NCI-H146 treated with DMSO at 0.1 percent for 48 hours (cell line): ENCODE measurements around the gene SPAG16.
"Not testable (repeated sequence)": the region's sequence is repeated elsewhere in the genome, so short reads cannot be mapped to it uniquely, and the experiment has no call there.

Experiments used
- DNase-seq: peaks from one replicate; lab custom pipeline; 2025; ENCODE audit not compliant: unreplicated experiment; lab: John Stamatoyannopoulos, UW

SPAG16 gene

DNA sequence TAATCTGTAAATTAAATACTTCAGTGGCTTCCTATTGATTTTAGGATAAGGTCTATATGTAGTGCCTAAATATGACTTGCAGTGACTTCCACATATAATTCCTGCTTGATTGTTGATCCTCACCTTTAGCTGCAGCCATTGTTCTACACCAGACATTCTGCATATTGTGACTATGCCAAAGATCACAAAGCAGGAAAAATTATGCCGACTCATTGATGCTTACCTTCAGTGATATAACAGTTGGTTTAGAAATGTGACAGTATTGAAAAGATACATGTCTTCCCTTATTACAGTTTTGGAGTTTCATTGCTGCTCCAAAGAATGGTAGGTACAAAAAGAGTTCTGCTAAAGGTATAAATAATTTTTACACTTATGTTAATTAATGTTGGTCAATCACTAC lies 12.3 kb upstream of the SPAG16 start:
- DNase-seq = no peak

DNA sequence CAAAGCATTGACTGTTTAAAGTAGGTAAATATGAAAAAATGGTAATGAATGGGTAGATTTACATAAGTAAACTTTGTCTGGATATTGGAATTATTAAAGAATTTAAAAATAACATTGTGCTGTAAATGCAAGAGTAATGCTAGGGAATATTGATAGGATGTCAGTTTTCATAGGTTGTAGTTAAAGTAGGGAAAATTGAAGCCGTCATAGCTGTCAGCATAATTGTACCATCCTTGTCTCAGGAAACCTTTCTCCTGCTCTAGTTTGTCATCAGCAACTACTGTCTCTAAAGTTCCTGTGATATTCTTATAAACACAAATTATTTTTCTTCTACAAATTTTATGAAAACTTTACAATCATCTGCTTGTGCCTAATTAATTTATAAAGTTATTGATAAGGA lies 10.1 kb upstream of the SPAG16 start:
- DNase-seq = no peak

DNA sequence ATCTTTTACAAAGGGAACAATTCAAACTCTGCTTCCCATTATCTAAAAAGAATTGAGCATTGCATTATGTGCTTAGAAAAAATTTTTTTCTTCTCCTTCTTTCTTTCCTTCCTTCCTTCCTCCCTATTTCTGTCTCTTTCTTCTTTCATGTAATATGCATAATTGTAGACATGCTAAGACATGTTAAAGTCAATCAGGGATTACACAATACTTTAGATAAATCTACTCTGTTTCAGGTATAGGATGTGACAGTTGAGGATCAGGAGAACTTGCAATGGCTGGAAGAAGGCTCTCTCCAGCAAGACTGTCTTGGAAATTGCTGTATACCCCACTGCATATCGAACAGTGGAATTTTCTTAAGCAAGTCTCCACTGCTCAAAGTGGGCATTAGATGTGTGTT lies 9.0 kb upstream of the SPAG16 start:
- DNase-seq = no peak

DNA sequence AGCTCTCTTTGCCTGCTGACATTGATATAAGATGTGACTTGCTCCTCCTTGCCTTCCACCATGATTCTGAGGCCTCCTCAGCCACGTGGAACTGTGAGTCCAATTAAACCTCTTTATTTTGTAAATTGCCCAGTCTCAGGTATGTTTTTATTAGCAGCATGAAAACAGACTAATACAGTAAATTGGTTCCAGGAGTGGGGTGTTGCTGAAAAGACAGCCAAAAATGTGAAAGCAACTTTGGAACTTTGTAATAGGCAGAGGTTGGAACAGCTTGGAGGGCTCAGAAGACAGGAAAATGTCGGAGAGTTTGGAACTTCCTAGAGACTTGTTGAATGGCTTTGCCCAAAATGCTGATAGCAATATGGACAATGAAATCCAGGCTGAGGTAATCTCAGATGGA lies 7.1 kb upstream of the SPAG16 start:
- DNase-seq = not testable (repeated sequence)

DNA sequence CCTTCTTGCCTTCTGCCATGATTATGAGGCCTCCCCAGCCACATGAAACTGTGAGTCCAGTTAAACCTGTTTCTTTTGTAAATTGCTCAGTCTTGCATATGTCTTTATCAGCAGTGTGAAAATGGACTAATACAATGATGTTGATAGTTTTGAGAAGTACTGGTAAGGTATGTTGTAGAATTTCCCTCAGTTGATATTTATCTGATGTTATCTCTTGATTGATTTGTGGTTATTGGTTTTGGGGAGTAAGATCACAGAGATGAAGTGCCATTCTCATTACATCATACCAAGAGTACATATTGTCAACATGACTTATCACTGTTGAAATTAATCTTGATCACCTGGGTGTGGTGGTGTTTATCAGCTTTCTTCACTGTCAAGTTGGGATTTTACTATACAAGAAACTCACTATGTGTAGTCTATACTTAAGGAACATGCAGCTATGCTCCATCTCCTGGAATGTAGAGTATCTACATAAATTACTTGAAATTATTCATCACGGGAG lies 5.1 kb upstream of the SPAG16 start:
- no peak for DNase-seq

DNA sequence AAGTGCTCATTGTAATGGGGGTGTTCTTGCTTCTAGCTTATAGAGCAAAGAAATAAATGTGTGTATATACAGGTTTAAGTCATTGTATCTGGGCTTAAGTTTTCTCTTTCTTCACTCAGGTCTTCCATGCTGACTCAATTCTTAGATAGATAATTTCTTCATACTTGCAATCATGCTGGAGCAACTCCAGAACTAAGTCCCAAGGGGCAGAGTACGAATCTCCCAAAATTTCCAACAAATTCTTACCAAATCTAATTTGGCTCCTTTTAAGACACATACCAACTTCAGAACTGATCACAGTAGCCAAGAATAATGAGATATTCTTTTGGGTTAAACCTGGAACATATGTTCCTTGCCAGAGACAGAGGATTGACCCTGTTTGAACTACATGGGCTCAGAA lies 4.3 kb upstream of the SPAG16 start:
- DNase-seq = no peak

DNA sequence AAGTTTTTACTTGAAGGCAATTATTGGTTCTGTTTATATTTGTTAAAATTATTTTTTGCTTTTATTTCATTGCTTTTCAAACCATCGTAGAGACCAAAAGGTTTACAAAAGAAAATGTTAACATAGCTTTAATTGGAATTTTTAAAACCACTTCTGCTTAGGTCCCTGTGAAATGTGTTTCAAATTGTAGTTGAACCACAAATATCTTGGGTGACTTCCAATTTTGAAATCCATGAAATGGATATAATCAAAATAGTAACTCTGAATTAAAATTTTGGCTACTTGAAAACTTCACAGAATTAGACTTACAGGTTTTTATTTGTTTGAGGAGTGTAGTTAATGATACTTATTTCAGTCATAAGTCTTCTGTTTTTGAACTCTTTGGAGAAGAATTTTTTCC lies 3.1 kb upstream of the SPAG16 start:
- no peak for DNase-seq

DNA sequence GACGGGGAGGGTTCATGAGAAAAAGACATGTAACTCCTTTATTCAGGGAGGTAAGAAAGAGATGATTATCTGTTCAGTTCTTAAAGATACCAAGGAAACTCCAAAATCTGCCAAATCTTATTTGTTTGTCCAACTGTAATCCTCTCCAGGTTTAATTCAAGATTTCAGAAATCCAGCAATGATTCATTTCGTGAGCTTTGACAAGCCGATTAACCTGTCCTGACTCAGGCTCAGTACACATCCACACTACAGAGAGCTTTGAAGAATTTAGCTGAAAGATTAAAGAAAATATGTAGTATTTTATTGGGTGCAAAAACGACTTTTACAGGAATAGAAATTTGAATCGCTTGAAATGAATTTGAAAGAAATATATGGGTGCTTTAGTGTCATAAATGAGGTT lies 1.1 kb downstream of the SPAG16 start:
- no peak for DNase-seq

DNA sequence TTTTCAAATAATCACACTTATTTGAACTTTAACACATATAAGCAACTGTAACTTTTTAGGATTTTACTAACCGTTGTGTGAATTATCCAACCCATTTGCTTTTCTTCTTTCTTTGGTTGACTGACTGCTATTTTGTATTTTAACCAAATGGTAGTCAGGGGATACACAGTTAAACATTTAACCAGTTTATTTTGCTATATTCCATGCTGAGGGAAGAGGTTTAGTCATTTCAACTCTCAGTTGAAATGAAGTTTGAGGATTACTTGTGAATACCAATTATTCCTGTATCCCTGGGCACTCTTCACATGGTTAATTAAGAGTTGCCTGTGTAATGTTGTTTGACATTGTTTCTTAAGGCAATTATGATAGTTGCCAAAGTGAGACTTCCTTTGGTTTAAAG lies 1.9 kb downstream of the SPAG16 start:
- DNase-seq = no peak

DNA sequence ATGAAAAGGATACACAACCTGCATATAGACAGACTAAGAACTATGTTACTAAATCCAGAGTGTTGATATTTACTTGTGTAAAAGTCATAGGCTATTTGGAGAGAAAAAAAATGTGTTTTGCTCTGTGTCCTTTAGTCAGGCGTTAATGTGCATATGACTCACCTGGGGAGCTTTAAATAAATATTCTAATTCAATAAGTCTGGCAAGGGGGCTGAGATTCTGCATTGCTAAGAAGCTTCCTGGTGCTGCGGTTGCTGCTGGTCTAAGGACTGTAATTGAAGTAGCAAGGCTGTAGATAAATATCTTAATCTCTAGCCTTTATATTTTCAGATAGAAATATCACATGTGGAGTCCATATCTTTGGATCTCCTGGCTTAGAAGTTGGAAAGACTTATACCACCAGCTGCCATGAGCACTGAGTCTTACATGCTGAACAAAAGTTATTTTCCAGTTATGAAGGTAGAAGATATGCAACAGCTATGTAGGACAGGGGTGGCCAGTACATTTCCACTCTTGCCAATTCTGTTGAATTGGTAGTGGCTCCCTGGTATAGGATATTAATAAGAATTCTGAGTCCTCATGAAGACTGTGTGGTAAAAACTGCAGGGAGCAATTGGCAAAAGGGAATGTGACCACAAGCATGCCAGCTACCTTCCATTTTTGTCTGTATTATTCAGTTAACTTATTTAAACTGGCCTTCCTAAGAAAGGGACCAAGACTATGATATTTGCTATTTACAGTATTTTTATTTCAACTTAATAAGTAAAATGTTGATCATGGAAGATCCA lies 4.8 kb downstream of the SPAG16 start:
- DNase-seq = no peak

DNA sequence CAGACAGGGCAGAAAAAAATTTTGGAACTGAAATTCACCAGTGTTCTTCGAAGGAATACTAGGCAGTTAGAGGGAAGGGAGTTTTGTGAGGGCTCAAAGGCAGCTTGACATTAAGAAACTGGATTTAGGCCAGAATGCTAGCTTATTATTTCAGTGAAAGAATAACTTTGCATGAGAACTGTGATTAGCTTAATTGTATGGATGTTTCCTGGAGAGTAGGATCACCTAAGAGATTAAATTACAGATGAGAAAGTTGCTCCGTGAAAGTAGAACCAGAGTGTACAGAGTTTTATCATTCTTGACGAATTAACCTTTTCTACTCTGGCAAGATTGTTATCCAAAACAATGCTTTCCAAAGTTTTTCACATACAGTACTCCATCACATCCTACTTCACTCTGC lies 6.2 kb downstream of the SPAG16 start:
- no peak for DNase-seq

DNA sequence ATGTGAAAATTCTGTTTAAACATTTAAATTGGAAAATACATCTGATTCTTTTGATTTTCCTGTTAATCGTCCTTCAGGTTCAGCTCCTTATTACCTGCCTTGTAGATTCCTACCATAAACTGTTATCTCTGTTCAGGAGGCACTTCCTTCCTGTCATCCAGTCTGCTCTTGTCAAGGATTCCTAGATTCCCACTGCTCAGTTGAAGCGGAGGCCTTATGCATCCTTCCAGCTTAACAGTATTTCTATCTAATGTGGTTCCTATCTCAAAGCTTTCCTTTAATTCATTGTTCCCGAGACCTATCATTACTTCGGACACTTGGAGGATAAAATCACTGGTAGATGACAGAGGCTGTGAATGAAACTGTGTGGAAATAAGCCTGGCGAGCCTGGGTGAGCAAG lies 12.0 kb downstream of the SPAG16 start:
- DNase-seq = no peak

DNA sequence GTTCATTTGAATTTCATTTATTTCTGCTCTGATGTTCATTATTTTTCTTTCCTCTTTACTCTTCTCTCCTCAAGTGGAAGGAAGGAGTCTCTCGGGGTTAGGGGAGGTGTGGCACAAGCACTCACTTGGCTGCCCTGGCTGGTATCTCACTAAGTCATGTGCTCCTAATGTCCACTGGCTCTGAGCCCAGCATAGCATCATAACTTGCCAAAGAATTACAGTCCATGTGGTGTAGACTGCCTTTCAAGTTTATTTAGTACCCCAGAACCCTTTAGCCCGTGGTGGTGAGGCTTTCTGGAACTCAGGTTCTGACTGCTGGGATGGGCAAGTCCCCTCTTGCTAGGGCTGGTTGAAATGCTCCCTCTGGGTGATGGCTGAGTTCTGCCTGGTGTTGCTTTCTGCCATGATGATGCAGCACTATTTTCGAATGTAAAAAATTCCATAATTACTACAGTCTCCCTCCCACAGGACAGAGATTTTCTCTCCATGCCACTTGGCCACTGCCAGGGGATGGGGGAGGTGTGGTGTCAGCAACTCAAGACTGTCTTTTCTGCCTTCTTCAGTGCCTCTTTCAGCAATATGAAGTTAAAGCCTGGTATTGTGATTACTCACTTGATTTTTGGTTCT lies 22.2 kb downstream of the SPAG16 start:
- DNase-seq = no peak

DNA sequence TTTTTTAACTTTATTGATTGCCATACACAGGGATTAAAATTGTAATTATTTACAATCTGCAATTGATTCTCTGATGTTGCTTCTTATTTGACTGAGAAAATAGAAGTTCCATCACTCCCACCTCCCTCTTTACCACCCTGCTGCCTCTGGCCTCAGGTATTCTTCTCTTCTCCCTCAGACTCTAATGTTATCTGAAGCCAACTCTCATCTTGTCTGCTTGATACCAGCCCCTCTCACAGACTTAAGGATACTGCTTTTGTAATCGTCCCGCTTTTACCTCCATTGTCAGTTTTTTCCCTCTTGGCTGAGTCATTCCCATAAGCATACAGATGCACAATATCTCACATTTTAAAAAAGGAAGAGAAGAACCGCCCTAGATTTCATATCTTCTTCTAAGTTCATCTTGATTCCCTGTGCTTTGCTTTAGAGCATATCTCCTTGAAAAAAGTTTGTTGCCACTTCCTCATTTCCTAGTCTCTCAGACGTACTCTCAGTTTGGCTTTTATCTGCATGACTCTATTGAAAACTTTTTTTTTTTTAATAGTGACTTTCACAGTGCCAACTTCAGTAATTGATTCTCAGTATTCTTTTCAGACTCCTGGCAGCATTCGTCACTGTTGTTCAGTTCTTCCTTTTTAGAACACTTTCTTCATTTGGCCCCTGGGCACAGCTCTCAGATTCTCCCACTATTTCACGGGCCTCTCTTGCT lies 31.1 kb downstream of the SPAG16 start:
- no peak for DNase-seq

DNA sequence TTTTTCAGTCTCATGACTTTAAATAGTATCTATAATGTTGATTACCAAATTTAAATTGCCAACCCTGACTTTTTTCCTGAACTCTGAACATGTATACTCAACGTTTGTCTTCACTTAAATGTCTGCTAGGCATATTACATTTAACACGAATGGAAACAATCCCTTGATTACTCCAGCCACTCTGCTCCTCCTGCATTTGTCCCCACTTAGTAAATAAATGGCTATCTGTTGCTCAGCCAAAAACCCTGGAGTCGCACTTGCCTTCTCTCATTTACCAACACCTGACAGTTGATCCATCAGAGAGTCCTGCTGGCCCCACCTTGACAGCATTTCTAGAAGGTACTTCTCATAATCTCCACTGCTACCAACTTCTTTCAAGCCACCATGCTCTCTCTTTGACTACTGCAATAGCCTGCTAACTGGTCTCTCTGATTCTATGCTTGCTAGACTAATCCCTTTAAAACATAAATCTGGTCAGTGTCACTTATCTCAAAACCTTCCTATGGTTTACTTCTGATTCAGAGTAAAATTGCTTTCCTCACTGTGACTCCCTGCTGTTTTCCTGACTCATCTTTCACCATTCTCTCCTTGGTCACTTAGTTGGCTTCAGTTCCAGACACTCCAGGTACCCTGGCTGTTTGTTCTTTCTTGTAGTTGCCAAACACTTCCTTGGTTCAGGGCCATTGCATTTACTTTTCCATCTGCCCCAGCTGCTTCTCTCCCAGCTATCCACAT lies 31.9 kb downstream of the SPAG16 start:
- peak; percentile 8 for DNase-seq

DNA sequence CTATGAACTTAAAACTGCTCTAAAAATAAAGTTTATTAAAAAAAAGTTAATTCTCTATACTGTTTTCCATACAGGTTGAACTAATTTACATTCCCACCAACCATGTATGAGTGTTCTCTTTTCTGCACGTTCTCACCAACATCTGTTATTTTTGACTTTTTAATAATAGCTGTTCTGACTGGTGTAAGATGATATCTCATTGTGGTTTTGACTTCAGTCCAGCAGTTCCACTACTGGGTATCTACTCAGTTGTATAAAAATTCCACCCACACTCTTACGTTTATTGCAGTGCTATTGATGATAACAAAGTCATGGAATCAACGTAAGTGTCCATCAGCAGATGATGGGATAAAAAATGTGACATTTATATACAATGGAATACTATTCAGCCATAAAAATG lies 33.7 kb downstream of the SPAG16 start:
- no peak for DNase-seq

DNA sequence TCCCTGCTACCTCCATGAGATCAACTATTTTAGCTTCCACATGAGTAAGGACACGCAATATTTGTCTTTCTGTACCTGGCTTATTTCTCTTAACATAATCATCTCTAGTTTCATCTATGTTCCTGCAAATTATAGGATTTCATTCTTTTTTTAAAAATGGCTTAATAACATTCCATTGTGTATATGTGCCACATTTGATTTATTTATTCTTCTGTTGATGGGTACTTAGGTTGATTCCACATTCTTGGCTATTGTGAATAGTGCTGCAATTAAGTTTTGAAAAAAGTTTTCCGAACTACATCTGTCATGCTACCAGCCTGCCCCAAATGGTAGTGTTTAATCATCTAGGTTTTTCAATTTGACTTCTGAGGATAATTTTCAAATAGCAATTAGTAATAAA lies 36.3 kb downstream of the SPAG16 start:
- no peak for DNase-seq

DNA sequence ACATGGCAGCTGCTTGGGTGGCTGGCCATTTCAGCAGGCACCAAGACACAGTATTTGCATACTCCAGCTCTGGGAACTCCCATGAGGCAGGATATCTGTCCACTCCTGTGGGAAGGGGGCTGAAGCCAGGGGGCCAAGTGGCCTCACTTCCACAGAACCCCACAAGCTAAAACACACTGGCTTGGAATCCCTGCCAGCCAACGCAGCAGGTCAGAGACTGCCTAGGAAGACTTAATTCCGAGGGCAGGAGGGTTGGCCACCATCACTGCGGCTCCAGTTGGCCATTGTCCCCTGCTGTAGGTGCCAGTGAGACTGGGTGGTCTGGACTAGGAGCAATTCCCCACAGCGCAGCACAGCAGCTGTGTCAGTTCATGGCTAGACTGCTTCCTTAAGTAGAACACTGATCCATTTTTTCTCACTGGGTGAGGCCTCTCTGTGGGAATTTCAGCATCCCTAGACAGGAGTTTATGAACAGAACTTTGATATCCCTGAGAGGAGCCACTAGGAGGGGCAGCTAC lies 52.0 kb downstream of the SPAG16 start:
- no peak for DNase-seq

DNA sequence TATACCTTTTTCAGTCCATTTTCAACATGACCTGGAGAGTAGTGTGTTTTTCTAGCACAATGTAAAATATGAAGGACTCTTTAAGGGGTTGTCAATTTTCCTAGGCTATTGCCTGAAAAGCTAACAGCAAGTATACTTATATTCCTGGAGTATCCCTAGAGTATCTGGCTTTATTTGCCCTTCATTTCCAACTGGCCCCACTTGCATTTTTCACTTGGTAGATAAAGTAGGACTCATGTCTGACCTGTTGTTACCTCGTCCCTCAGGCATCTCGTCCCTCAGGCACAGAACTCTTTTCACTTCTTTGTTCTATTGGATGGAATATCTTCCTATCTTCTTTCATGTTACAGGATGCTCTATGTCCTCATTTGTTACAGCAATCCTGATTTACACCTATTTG lies 69.2 kb downstream of the SPAG16 start:
- DNase-seq = no peak

DNA sequence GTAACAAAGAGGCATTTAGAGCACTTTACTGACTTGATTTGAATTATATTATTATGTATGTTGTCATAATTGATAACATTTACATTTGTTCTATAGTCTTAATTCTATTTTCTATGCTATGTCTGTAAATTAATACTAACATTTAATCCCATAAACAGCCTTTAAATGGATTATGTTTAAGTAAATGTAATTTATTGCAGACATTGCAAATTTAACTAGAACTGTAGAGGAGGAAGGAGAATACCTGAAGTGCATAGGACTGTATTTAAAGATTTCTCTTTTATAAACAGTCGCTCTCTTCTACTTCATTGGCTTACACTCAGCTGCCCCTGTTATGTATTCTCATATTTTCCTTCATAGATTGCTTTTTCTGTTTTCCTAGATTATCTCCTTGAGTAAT lies 92.4 kb downstream of the SPAG16 start:
- no peak for DNase-seq

DNA sequence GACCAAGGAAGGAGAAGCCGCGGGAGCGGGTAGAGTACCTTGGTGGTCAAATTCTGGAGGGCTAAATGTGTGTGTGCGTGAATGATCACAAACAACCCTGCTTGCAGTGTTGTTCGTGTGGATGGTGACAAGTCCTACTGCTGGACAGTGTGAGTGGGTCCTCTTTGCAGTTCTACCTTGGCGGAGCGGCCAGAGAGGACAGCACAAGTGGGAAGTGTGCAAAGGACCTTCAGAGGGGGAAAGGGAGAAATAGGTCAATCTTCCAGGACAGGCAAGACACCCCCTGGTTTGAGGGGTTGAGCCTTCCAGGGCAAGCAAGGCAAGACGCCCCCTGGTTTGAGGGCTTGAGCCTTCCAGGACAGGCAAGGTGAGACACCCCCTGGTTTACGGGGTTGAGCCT lies 122.8 kb downstream of the SPAG16 start:
- DNase-seq = not testable (repeated sequence)
